A673 (cell line): Measurements from ENCODE around the gene SSPN.

Experiments
- EZH2 ChIP-seq: fragments of 200-600 bp; sonication (generic); IDR thresholded peaks from 2 replicates; pipeline ENCODE4 v1.6.1; 2017; ENCODE audit warnings: borderline replicate concordance, low read depth, mild to moderate bottlenecking, mixed read lengths, antibody characterized with exemption, low read length; ENCODE audit not compliant: poor library complexity, severe bottlenecking
- TF ChIP-seq, protein P1 (sequence below): fragments of 300-800, 200-600 bp; sonication (generic); conservative IDR thresholded peaks from 2 replicates; pipeline ENCODE4 v1.5.1; 2017; ENCODE audit warnings: low read depth, mild to moderate bottlenecking, antibody characterized with exemption, low read length, moderate library complexity, mixed read lengths

DNA sequence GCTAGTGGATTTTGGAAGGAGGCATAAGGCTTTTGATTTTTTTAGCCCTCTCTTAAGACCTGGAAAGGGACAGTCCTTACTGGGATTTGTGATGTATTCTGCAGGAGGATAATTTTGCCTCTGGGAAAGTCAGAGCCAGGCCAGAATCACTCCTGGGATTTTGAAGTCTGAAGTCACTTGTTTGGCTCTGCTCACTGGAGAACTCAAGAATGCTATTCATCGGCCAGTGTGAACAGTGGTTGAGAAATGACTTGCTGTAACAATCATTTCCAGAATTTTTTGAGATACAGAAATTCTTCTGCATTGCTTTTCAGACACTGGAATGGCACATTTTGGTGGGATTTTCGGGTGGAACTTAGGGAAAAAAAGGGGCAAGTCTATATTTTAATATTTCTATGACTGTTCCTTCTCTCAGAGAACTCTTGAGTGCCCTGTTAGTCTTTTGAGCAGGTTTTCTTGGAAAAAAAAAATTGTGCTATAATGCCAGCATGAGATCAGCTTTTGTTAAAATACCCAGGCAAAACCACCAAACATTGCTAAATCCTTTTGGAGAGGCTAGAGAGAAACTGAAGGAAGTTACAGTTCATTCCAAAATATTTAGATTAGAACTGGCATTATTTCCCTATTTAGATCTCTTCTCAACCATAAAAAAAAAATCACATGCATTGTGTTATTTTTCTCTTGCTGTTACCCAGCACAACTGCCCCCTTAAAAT lies 44.5 kb upstream of the SSPN start:
- no peak for TF ChIP-seq EZH2
- TF ChIP-seq, protein P1, sequence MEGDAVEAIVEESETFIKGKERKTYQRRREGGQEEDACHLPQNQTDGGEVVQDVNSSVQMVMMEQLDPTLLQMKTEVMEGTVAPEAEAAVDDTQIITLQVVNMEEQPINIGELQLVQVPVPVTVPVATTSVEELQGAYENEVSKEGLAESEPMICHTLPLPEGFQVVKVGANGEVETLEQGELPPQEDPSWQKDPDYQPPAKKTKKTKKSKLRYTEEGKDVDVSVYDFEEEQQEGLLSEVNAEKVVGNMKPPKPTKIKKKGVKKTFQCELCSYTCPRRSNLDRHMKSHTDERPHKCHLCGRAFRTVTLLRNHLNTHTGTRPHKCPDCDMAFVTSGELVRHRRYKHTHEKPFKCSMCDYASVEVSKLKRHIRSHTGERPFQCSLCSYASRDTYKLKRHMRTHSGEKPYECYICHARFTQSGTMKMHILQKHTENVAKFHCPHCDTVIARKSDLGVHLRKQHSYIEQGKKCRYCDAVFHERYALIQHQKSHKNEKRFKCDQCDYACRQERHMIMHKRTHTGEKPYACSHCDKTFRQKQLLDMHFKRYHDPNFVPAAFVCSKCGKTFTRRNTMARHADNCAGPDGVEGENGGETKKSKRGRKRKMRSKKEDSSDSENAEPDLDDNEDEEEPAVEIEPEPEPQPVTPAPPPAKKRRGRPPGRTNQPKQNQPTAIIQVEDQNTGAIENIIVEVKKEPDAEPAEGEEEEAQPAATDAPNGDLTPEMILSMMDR, result no peak
